ENCODE measurements around the gene FBXO48. TPM values are rescaled to one million over a fixed set of nuclear protein-coding genes. Genes with fewer than 3 reads are reported as not detected.
A peak's percentile ranks its signal among the peaks of the same experiment; 100 is the strongest.
"Not testable (repeated sequence)": the region's sequence is repeated elsewhere in the genome, so short reads cannot be mapped to it uniquely, and the experiment has no call there.

Gene FBXO48
- total RNA-seq, 1 donor from 2014 or later, result 1.8 TPM

- no peak overlapping the region for H3K27ac ChIP-seq
- DNase-seq (no peak), ATAC-seq (no peak)
- no peaks in the 10 kb centered on the region for H3K36me3 ChIP-seq
- H3K27me3 ChIP-seq, result no peaks in the 10 kb centered on the region
- no peaks in the 10 kb centered on the region for H3K4me1 ChIP-seq
- no peak overlapping the region for H3K4me3 ChIP-seq
- TF ChIP-seq CTCF (IDR thresholded peaks at IDR 0.05), result no peak
- intact Hi-C loops (cut with DNase I), result no loop called here
- no peaks in the 10 kb centered on the region for H3K9me3 ChIP-seq
Measured at GRCh38 chr2:68452158-68452900, 14.8 kb downstream of the FBXO48 start.

GRCh38 chr2:68448671-68449653 is 18.1 kb downstream of the FBXO48 start:
- DNase-seq, result no peak
- peak; percentile 54 for ATAC-seq
- Histone ChIP-seq H3K27me3 (no peaks in the 10 kb centered on the region), H3K27ac (no peak overlapping the region), H3K36me3 (no peaks in the 10 kb centered on the region), H3K9me3 (no peaks in the 10 kb centered on the region), H3K4me1 (no peaks in the 10 kb centered on the region), H3K4me3 (no peak overlapping the region)
- no peak for TF ChIP-seq CTCF (IDR thresholded peaks at IDR 0.05)
- intact Hi-C loops (cut with DNase I), result no loop called here

- Histone ChIP-seq H3K4me3 (no peak overlapping the region), H3K4me1 (no peaks in the 10 kb centered on the region), H3K27me3 (no peaks in the 10 kb centered on the region), H3K27ac (no peak overlapping the region), H3K9me3 (no peaks in the 10 kb centered on the region), H3K36me3 (no peaks in the 10 kb centered on the region)
- intact Hi-C loops (cut with DNase I), result no loop called here
- DNase-seq (no peak), ATAC-seq (no peak)
- no peak for TF ChIP-seq CTCF (IDR thresholded peaks at IDR 0.05)
Measured at GRCh38 chr2:68447118-68447517, 20.0 kb downstream of the FBXO48 start.

GRCh38 chr2:68446425-68446824 is 20.7 kb downstream of the FBXO48 start:
- H3K27me3 ChIP-seq; ATAC-seq; H3K36me3 ChIP-seq; intact Hi-C loops (cut with DNase I); H3K9me3 ChIP-seq; H3K27ac ChIP-seq; H3K4me1 ChIP-seq; H3K4me3 ChIP-seq; DNase-seq: not testable (repeated sequence)

- H3K4me3 ChIP-seq, result no peak overlapping the region
- intact Hi-C loops (cut with DNase I), result loop anchor here (5.0 kb wide), 1 partner anchor 80 kb away; no protein-coding TSS in a partner anchor
- TF ChIP-seq CTCF (IDR thresholded peaks at IDR 0.05), result no peak
- ATAC-seq, result no peak
- H3K4me1 ChIP-seq, result peaks cover 10% of the 10 kb centered on the region
- no peaks in the 10 kb centered on the region for H3K27me3 ChIP-seq
- no peaks in the 10 kb centered on the region for H3K36me3 ChIP-seq
- no peak overlapping the region for H3K27ac ChIP-seq
- no peak for DNase-seq
- H3K9me3 ChIP-seq, result no peaks in the 10 kb centered on the region
Measured at GRCh38 chr2:68441994-68442322, 25.1 kb downstream of the FBXO48 start.
